Osteocyte (in vitro differentiated cells): ENCODE results near the gene TIAM2. TPM values are rescaled to one million over a fixed set of nuclear protein-coding genes. Genes with fewer than 3 reads are reported as not detected.

ENCODE experiments used
- DNase-seq: peaks from one replicate; pipeline ENCODE4 v3.0.0; 2021; ENCODE audit warnings: mixed read lengths; ENCODE audit not compliant: unreplicated experiment; ENCODE audit errors: extremely low spot score
- H3K27ac Mint-ChIP-seq: one replicate; pipeline ENCODE4 v1.8.0; 2021; ENCODE audit warnings: mild to moderate bottlenecking, mixed read lengths; ENCODE audit not compliant: unreplicated experiment
- H3K27me3 Mint-ChIP-seq: one replicate; pipeline ENCODE4 v1.8.0; 2021; ENCODE audit warnings: mixed read lengths; ENCODE audit not compliant: unreplicated experiment
- H3K36me3 Mint-ChIP-seq: one replicate; pipeline ENCODE4 v1.8.0; 2021; ENCODE audit warnings: mixed read lengths; ENCODE audit not compliant: unreplicated experiment
- H3K4me1 Mint-ChIP-seq: one replicate; pipeline ENCODE4 v1.8.0; 2021; ENCODE audit warnings: mixed read lengths; ENCODE audit not compliant: unreplicated experiment
- H3K4me3 Mint-ChIP-seq: one replicate; pipeline ENCODE4 v1.8.0; 2021; ENCODE audit warnings: mild to moderate bottlenecking, moderate library complexity, mixed read lengths; ENCODE audit not compliant: unreplicated experiment
- H3K9me3 Mint-ChIP-seq: one replicate; pipeline ENCODE4 v1.8.0; 2021; ENCODE audit warnings: mixed read lengths; ENCODE audit not compliant: unreplicated experiment
- CTCF ChIP-seq: fragments of 200-600 bp; sonication (generic); IDR thresholded peaks from 2 replicates; pipeline ENCODE4 v1.5.0; 2021; ENCODE audit warnings: antibody characterized with exemption, mild to moderate bottlenecking, moderate library complexity
- total RNA-seq: library from RNA; stranded (reverse); gene quantifications from 2 replicates; pipeline ENCODE4 v1.2.1, GENCODE V29; 2021

Gene TIAM2
- total RNA-seq, 1 donor from 2014 or later: 11.2 TPM

- Mint-ChIP-seq H3K9me3 (no peaks in the 10 kb centered on the region), H3K4me1 (peaks cover 18% of the 10 kb centered on the region), H3K27me3 (no peaks in the 10 kb centered on the region), H3K36me3 (peaks cover 18% of the 10 kb centered on the region), H3K4me3 (no peak overlapping the region), H3K27ac (peak overlapping the region; percentile 4)
- no peak for TF ChIP-seq CTCF
- DNase-seq: no peak
Observed at GRCh38 chr6:155303361-155303870, 308.3 kb downstream of the TIAM2 start.

GRCh38 chr6:155306958-155307357 lies 311.8 kb downstream of the TIAM2 start:
- Mint-ChIP-seq H3K4me1 (peaks cover 7% of the 10 kb centered on the region), H3K4me3 (no peak overlapping the region), H3K36me3 (peaks cover 17% of the 10 kb centered on the region)

More at GRCh38 chr6:155306958-155307357, 311.8 kb downstream of the TIAM2 start:
- no peak for TF ChIP-seq CTCF
- no peak for DNase-seq
- H3K27ac Mint-ChIP-seq: no peak overlapping the region
- no peaks in the 10 kb centered on the region for H3K27me3 Mint-ChIP-seq
- no peaks in the 10 kb centered on the region for H3K9me3 Mint-ChIP-seq
